SU-DHL-6 (cell line): ENCODE results near the gene TTLL9.

ENCODE experiments used
- H2AFZ ChIP-seq: fragments of 200-600 bp; sonication (generic); 2 replicates; pipeline ENCODE4 v1.6.1; 2014; ENCODE audit warnings: low read depth, mild to moderate bottlenecking, moderate library complexity, mixed read lengths, antibody characterized with exemption, low read length; ENCODE audit not compliant: severe bottlenecking
- H3F3A ChIP-seq: fragments of 200-600 bp; shearing (Covaris generic); 2 replicates; pipeline ENCODE4 v1.6.0; 2016; ENCODE audit warnings: antibody characterized with exemption, mild to moderate bottlenecking; ENCODE audit not compliant: insufficient read depth
- H3K27ac ChIP-seq: fragments of 200-600 bp; sonication (generic); 2 replicates; pipeline ENCODE4 v1.5.1; 2016; ENCODE audit warnings: low read depth, mild to moderate bottlenecking, low read length, moderate library complexity, mixed read lengths
- H3K27me3 ChIP-seq: fragments of 200-600 bp; sonication (generic), shearing (Covaris generic); 2 replicates; pipeline ENCODE4 v1.6.0; 2014; ENCODE audit warnings: mild to moderate bottlenecking, low read length
- H3K36me3 ChIP-seq: fragments of 200-600 bp; sonication (generic); 2 replicates; pipeline ENCODE4 v1.6.1; 2014; ENCODE audit warnings: mild to moderate bottlenecking, low read length, mixed read lengths
- H3K4me2 ChIP-seq: fragments of 300-600, 200-600 bp; shearing (Covaris generic), sonication (generic); 2 replicates; pipeline ENCODE4 v1.6.0; 2014; ENCODE audit warnings: low read length, low read depth, mild to moderate bottlenecking; ENCODE audit not compliant: poor library complexity, severe bottlenecking
- H3K4me3 ChIP-seq: fragments of 200-600 bp; sonication (generic); 2 replicates; pipeline ENCODE4 v1.5.1; 2014; ENCODE audit warnings: antibody characterized with exemption, low read length, mild to moderate bottlenecking, mixed read lengths; ENCODE audit not compliant: insufficient read depth, poor library complexity, severe bottlenecking
- H3K79me2 ChIP-seq: fragments of 200-600 bp; sonication (generic); 2 replicates; pipeline ENCODE4 v1.6.1; 2014; ENCODE audit warnings: mild to moderate bottlenecking, low read length, moderate library complexity; ENCODE audit not compliant: insufficient read depth
- H3K9ac ChIP-seq: fragments of 200-600 bp; sonication (generic); 2 replicates; pipeline ENCODE4 v1.7.0; 2014; ENCODE audit warnings: mild to moderate bottlenecking, low read length
- H3K9me2 ChIP-seq: fragments of 200-600 bp; sonication (generic); replicated peaks from 2 replicates; pipeline ENCODE4 v1.6.1; 2014; ENCODE audit warnings: low read length; ENCODE audit not compliant: insufficient read depth
- H3K9me3 ChIP-seq: fragments of 200-600 bp; sonication (generic); 2 replicates; pipeline ENCODE4 v1.6.1; 2014; ENCODE audit warnings: low read length, mixed read lengths; ENCODE audit not compliant: insufficient read depth
- H4K20me1 ChIP-seq: fragments of 200-600 bp; sonication (generic); 2 replicates; pipeline ENCODE4 v1.6.1; 2014; ENCODE audit warnings: low read depth, mild to moderate bottlenecking, antibody characterized with exemption, low read length, moderate library complexity, mixed read lengths
- EZH2phosphoT487 ChIP-seq: fragments of 200-600 bp; sonication (generic), shearing (Covaris generic); conservative IDR thresholded peaks from 2 replicates; pipeline ENCODE4 v1.6.1; 2018; ENCODE audit warnings: mild to moderate bottlenecking, antibody characterized with exemption, low read length, moderate library complexity, mixed read lengths
- TF ChIP-seq, protein P1 (sequence below): fragments of 200-600 bp; sonication (generic); IDR thresholded peaks from one replicate; pipeline ENCODE4 v1.5.1; 2017; ENCODE audit warnings: antibody characterized with exemption, mild to moderate bottlenecking, low read length, moderate library complexity; ENCODE audit not compliant: insufficient read depth, poor library complexity, severe bottlenecking

Gene TTLL9

DNA sequence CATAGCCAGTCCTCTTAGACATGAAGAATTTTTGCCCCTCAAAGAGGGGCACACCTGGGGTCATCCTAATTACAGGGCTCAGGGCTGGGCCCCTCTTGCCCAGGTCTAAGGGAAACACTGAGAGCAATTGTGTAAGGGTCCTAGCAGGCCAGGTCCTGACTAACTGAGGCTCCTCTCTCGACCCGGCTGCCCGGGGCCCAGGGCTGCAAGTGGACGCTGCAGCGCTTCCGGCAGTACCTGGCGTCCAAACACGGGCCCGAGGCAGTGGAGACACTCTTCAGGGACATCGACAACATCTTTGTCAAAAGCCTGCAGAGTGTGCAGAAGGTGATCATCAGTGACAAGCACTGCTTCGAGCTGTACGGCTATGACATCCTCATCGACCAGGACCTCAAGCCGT is 64.1 kb downstream of the TTLL9 start:
- Histone ChIP-seq H4K20me1 (no peaks in the 10 kb centered on the region), H3K4me2 (no peak overlapping the region), H3K27ac (no peak overlapping the region), H3F3A (peaks cover 3% of the 10 kb centered on the region; the same call in 1 of the 2 replicates), H3K9me2 (no peaks in the 10 kb centered on the region), H3K9ac (no peak overlapping the region), H2AFZ (no peak overlapping the region), H3K27me3 (no peaks in the 10 kb centered on the region), H3K36me3 (no peaks in the 10 kb centered on the region), H3K79me2 (no peaks in the 10 kb centered on the region), H3K4me3 (no peak overlapping the region), H3K9me3 (no peaks in the 10 kb centered on the region)
- TF ChIP-seq, protein P1, sequence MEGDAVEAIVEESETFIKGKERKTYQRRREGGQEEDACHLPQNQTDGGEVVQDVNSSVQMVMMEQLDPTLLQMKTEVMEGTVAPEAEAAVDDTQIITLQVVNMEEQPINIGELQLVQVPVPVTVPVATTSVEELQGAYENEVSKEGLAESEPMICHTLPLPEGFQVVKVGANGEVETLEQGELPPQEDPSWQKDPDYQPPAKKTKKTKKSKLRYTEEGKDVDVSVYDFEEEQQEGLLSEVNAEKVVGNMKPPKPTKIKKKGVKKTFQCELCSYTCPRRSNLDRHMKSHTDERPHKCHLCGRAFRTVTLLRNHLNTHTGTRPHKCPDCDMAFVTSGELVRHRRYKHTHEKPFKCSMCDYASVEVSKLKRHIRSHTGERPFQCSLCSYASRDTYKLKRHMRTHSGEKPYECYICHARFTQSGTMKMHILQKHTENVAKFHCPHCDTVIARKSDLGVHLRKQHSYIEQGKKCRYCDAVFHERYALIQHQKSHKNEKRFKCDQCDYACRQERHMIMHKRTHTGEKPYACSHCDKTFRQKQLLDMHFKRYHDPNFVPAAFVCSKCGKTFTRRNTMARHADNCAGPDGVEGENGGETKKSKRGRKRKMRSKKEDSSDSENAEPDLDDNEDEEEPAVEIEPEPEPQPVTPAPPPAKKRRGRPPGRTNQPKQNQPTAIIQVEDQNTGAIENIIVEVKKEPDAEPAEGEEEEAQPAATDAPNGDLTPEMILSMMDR, result no peak
- TF ChIP-seq EZH2phosphoT487, result no peak

- H3K9ac ChIP-seq, result no peak overlapping the region
- no peaks in the 10 kb centered on the region for H3K9me2 ChIP-seq
- H3K4me3 ChIP-seq, result no peak overlapping the region
- H2AFZ ChIP-seq, result no peak overlapping the region
- no peaks in the 10 kb centered on the region for H4K20me1 ChIP-seq
- H3K36me3 ChIP-seq, result no peaks in the 10 kb centered on the region
- H3K4me2 ChIP-seq, result no peak overlapping the region
- no peaks in the 10 kb centered on the region for H3K27me3 ChIP-seq
- H3K9me3 ChIP-seq, result no peaks in the 10 kb centered on the region
- TF ChIP-seq, protein P1, result no peak
- no peak for TF ChIP-seq EZH2phosphoT487
- no peaks in the 10 kb centered on the region for H3K79me2 ChIP-seq
- no peak overlapping the region for H3K27ac ChIP-seq
- peaks cover 5% of the 10 kb centered on the region; the same call in 1 of the 2 replicates for H3F3A ChIP-seq
Measured at GRCh38 chr20:31934968-31935764, 64.7 kb downstream of the TTLL9 start.

DNA sequence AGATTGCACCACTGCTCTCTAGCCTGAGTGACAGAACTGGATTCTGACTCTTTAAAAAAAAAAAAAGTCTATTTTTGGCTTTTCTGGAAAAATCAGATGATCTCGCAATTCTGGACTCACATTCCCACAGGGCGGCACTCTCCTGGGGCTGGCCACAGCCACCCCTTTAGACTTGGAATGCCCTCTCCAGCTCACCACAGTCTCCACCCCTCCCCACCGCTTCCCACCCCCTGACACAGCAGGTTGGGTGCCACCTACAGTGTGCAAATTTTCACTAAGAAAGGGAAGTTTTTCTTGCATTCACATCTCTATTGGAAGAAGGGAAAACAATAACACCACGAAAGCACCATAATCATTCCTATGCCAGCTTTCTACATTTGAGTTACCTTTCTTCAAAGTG is 66.0 kb downstream of the TTLL9 start:
- no peak overlapping the region for H3K9ac ChIP-seq
- TF ChIP-seq, protein P1, result no peak
- TF ChIP-seq EZH2phosphoT487, result no peak
- H2AFZ ChIP-seq, result no peak overlapping the region
- H3K4me3 ChIP-seq, result no peak overlapping the region
- peaks cover 5% of the 10 kb centered on the region; the same call in 1 of the 2 replicates for H3F3A ChIP-seq
- H3K9me2 ChIP-seq, result no peaks in the 10 kb centered on the region
- H3K27ac ChIP-seq, result no peak overlapping the region
- no peaks in the 10 kb centered on the region for H3K79me2 ChIP-seq
- H3K4me2 ChIP-seq, result no peak overlapping the region
- H3K36me3 ChIP-seq, result no peaks in the 10 kb centered on the region
- H3K27me3 ChIP-seq, result no peaks in the 10 kb centered on the region
- H3K9me3 ChIP-seq, result no peaks in the 10 kb centered on the region
- no peaks in the 10 kb centered on the region for H4K20me1 ChIP-seq
